GM19455 (cell line): ENCODE data around the gene DIMT1.
A peak's percentile ranks its signal among the peaks of the same experiment; 100 is the strongest.

Experiments used
- ATAC-seq: cut with Tn5 transposase; IDR thresholded peaks from one replicate; pipeline ENCODE4 v1.9.1; 2021; ENCODE audit not compliant: unreplicated experiment

Gene DIMT1

DNA sequence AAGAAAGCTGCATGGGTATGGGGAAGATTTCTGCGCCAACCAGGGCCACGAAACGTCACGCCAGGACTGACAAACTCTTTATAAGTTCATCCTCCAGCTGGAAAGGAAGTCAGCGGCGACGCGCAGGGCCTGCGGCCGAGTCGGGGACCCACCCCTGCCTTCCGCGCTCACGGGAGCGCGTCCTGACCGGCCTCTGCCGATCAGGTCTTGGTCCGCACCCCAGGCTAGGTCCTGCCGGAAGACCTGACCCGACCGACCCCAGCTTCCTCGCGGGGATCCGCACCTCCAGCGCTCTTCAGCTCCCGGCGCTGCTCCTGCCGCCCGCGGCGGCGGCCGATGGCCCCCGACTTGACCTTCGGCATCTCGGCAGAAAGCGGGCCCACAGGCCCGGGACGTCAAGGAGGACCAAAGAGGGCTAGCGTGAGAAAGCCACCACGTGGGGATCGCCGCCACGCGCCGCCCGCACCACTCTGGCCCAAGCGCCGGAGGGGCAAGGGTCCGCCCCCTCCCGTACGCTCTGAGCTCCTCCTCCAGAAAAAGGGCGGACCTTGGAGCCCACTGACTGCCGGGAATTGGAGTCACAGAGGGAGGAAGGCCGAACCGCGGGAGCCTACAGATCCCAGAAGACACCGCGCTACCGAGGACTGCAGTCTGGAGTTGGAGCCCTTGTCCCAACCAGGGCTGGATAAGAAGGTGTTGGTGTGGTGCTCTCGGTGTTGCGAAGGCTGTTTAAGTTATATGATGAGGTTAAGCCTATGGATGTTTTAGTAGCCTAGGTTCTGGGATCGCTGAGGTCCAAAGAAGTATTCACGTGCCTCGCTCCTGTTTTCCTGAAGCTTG is at the start of gene DIMT1:
Gene DIMT1 (minus strand): TSS at position 495 of the 840 bp plus-strand sequence. CDS start 133 bp downstream, at position 362.
- ATAC-seq, result peak; percentile 96

- ATAC-seq, result no peak
Observed at GRCh38 chr5:62450259-62450658, 46.6 kb upstream of the DIMT1 start.

GRCh38 chr5:62448528-62448927 is 44.8 kb upstream of the DIMT1 start:
- ATAC-seq, result no peak

DNA sequence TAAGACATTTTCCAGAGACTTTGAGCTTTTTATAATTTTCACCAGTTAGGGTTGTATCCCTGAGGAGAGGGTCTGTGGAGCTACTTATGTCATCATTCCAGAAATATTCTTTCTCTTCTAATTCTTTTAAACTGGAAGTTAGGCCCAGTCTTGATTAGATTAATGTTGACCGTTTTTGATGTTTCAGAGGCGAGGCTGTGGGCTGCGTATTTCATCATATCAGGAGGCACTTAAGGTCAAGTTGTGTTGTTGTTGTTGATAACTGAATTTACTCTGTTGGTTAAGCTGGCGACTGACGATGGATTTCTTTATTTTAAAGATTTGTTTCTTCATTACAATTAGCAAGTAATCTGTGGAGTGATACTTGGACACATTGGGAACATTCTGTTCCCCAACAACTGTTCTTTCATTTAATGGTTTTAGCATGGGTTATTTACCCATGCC is 28.9 kb upstream of the DIMT1 start:
- ATAC-seq, result no peak

DNA sequence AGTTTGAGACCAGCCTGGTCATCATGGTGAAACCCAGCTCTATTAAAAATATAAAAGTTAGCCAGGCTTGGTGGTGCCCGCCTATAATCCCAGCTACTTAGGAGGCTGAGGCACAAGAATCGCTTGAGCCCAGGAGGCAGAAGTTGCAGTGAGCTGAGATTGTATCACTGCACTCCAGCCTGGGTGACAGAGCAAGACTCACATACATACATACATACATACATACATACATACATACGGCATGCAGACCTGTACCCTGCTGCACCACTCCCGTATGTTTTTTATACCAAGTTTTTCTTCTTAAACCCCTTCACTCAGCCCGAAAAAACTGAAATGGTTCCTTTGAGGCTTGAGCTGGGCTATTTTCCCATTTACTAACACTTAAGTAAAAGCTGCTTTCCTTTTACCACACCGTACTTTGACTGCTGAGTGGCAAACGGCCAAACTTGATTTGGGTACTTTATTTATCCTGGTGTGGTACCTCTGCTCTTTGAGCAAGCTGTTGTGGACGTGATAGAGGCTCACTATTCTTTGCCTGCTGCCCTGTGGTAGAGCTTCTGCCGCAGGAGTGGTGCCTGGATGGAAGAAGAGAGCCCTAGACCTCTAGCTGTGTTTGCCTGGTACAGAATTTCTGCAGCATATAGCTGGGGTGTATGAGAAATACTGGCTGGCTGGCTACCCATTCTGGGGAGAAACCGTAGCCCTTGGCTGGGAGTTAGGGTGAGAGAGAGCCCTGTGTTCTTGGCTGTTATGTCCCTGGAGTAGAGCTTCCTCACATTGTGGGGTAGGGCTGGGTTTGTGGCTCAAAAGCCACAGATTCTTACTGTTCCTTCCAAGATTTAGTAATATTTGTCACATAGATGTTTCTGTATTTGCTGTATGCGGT is 28.3 kb upstream of the DIMT1 start:
- ATAC-seq, result no peak

- ATAC-seq, result no peak
Observed at GRCh38 chr5:62424763-62425162, 21.1 kb upstream of the DIMT1 start.

DNA sequence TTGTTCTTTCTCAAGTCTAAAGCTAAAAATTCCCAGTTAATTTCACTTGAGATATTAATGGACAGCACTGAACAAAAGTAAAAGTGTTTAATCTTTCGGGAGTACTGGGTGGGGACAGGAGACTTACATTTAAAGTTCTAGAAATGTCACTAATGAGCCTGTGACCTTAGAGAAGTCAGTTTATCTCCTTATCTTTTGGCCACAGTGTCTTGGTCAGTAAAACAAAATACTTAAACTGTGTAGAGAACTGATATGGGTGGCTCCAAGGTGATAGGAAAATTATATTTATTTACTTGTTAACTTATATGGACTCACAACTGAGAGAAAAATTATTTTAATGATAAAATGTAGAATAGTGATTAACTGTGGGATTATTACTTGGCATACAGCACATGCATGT is 17.7 kb upstream of the DIMT1 start:
- no peak for ATAC-seq

DNA sequence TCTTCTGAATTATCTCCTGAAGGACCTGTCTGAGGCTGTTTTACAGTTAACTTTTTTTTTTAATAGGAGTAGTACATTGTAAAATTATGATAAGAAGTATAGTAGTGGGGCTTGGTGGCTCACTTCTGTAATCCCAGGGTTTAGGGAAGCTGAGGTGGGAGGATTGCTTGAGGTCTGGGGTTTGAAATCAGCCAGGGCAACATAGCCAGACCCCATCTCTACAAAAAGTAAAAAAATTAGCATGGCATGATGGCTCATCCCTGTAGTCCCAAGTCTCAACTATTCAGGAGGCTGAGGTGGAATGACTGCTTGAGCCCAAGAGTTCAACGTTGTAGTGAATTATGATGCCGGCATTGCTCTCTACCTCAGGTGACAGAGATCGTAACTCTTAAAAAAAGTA is 15.9 kb upstream of the DIMT1 start:
- ATAC-seq, result no peak

DNA sequence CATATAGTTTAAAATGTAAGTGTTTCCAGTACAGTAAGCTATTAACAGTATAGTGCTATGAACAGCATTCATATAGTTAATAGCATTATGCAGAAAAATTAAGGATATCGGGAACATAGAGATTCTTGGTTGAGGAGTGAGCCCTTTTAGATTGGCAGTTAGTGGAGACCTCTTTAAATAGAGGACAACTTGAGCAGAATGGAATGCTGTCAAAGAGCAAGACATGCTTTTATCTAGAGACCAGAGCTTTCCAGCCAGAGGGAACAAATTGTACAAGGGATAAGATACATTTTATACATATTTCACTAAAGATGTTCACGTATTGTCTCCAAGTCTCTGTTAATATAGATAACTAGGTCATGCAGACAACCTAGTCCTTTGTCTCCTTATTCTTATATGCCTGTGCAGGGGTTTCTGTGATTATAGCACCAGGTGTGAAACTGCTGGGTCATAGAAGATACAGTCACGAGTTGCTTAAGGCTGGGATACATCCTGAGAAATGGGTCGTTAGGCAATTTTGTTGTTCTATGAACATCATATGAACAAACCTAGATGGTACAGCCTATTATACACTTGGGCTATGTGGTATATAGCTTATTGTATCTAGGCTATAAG is 14.9 kb upstream of the DIMT1 start:
- ATAC-seq, result no peak

DNA sequence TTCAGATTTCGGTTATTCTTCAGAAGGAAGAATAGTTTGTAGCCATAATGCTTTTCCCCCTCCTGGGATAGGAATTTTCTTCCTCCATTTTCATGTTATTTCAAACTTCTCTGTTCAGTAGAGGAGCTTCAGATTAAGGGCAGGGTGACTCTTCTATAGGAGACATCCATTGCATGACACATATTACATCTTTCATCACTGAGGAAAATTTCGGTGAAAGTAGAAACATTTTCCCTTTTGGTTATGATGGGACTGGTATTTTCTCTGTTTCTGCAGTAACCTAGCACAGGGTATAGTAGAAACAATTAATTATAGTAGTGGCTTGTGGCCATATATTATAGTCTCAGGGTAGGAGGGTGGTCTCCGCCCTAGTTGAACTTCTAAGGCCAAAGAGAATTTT is 10.0 kb upstream of the DIMT1 start:
- ATAC-seq, result no peak

DNA sequence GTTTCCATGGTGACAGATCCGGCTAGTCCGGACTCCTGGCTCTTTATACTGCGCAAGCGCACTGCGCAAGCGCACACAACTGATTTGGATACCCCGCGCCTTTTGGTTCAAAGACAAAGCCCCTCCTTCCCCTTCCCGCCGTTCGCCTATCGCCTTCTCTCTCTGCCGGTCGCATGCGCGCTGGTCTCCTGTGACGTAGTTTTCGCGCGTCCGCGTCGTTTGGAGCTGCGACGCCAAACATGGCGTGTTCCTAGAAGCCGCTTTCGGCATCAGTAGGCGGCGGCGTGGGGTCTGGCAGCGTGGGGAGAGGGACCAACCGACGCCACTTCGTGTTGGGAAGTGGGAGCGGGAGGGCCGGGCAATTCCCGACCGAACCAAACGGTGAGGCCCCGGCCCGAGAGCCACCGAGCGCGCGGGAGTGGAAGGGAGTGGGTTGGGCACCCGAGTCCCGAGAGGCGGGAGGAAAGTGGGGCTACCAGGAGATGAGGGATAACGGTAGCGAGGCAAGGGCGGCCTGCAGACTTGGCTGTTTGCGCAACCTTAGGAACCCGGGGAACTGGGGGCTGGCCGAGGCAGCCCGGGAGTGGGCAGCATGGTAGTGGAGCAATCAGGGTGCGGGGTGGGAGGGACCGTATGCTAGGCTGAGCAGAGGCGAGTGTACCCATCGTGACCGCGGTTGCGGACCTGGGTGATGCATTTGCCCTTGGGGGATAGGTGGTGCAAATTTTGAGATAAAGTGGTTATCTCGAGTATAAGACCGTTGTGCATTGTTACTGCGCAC is 9.0 kb upstream of the DIMT1 start, which contains the start of gene IPO11:
Gene IPO11 (plus strand): TSS at position 215 of the 781 bp plus-strand sequence. CDS start 24,517 bp downstream, outside the sequence.
- peak; percentile 96 for ATAC-seq

- ATAC-seq, result no peak
Observed at GRCh38 chr5:62395210-62395950, 8.3 kb downstream of the DIMT1 start.

GRCh38 chr5:62386824-62387223 is 16.9 kb downstream of the DIMT1 start:
- no peak for ATAC-seq

DNA sequence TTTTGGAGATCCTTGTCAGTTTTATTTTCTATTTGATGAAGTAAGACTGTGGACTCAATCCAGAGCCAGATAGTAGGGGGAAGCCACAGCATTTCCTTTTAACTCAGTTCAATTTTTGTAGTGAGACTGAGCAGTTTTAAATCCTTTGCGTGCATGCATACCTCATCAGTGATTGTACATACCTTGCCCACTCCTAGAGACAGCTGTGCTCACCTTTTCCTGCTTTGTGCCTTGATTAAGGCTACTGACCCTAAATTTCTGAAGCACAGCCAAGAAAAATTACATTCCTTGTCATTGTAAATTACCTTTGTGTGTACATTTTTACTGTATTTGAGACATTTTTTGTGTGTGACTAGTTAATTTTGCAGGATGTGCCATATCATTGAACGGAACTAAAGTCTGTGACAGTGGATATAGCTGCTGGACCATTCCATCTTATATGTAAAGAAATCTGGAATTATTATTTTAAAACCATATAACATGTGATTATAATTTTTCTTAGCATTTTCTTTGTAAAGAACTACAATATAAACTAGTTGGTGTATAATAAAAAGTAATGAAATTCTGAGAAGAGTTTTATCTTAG is 17.8 kb downstream of the DIMT1 start:
- ATAC-seq, result no peak

- no peak for ATAC-seq
Observed at GRCh38 chr5:62385131-62385530, 18.6 kb downstream of the DIMT1 start.

GRCh38 chr5:62376064-62376463 is 27.6 kb downstream of the DIMT1 start:
- ATAC-seq, result no peak

DNA sequence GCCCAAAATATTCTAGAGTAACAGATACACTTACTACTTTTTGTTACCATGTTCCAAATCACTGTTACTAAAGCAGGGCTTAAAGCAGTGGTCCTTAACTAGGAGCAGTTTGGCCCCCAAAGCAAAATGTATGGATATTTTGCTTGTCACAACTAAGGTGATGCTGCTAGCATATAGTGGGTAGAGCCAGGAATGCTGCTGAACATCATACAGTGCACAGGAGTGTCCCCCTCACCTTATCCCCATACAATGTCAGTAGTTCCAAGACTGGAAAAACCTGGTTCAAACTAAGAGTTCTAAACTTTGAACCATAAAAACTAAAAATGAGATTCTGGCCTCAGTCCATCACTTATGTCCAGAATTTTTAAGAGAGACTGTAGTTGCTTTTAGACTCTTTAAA is 28.1 kb downstream of the DIMT1 start:
- no peak for ATAC-seq

DNA sequence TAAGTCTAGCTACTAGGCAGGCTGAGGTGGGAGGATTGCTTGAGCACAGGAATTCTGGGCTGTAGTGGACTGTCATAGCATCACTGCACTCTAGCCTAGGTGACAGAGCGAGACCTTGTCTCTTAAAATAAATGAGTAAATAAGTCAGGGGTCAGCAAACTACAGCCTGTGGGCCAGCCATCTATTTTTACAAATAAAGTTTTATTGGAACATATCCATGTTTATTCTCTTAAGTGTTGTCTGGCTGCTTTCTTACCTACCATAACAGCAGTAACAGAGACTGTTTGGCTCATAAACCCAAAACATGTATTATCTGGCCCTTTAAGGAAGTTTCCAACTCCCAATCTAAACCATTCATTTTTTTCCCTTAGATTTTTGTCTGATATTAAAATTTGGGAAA is 29.6 kb downstream of the DIMT1 start:
- ATAC-seq, result no peak

DNA sequence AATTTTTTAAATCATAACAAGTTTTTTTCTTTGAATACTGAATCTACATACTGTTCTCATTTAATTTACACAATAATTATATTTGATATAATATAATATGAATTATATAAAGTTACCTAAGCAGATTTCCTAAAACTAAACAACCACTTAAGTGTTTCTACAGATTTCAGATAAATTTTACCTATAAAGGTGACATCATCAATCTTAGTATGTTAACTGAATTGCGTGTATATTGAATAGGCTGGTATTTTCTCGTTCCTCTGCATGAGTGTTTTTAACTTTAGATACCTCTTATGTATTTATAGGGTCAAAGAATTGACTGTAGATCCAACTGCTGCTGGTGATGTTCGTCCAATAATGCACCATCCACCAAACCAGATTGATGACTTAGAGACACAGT is 30.3 kb downstream of the DIMT1 start:
- ATAC-seq, result no peak

- no peak for ATAC-seq
Observed at GRCh38 chr5:62372600-62372999, 31.1 kb downstream of the DIMT1 start.
